HEK293 (cell line): ENCODE results near the gene TRPV5.

Source experiments
- CTCF ChIA-PET: fragments of 350-600 bp; formaldehyde crosslinking; extraction: SDS; loops from one replicate; lab custom pipeline; 2021; ENCODE audit warnings: antibody characterized with exemption; lab: Yijun Ruan, JAX
- POLR2A ChIA-PET: fragments of 300-600 bp; formaldehyde crosslinking; extraction: SDS; loops from one replicate; lab custom pipeline; 2020; ENCODE audit warnings: antibody characterized with exemption, inconsistent platforms; lab: Yijun Ruan, JAX
- H3K27ac ChIP-seq: fragments of 200-500 bp; sonication (Bioruptor generic); 2 replicates; pipeline ENCODE4 v1.5.1; 2014; ENCODE audit warnings: low read depth, low read length, control low read depth, inconsistent platforms; ENCODE audit errors: extremely low read depth
- H3K36me3 ChIP-seq, 2 experiments: fragments of 200-500 bp in 1 of 2; sonication (Bioruptor generic) in 1 of 2; 1 replicate in 1 of 2; 2 replicates in 1 of 2; pipeline ENCODE4 v1.5.1; 2014 to 2017; ENCODE audit warnings: inconsistent platforms in 2 of 2, low read length in 2 of 2; ENCODE audit not compliant: control insufficient read depth in 2 of 2, insufficient read depth in 1 of 2
- H3K4me1 ChIP-seq: fragments of 200-500 bp; sonication (Bioruptor generic); 2 replicates; pipeline ENCODE4 v1.5.1; 2014; ENCODE audit warnings: mild to moderate bottlenecking, low read length, inconsistent platforms; ENCODE audit not compliant: control insufficient read depth, insufficient read depth
- H3K4me3 ChIP-seq: 2 replicates; pipeline ENCODE4 v1.5.1; 2011; ENCODE audit warnings: low read depth, mild to moderate bottlenecking, control low read depth, low read length, moderate library complexity
- H3K9me3 ChIP-seq: fragments of 200-500 bp; sonication (Bioruptor generic); 2 replicates; pipeline ENCODE4 v1.5.1; 2014; ENCODE audit warnings: low read depth, low read length, inconsistent platforms; ENCODE audit not compliant: control insufficient read depth, insufficient read depth
- GLI4 ChIP-seq: fragments of 450-650 bp; formaldehyde crosslinking; IDR thresholded peaks from 2 replicates; pipeline ENCODE4 v1.5.1; 2016; ENCODE audit warnings: missing biosample characterization, missing genetic modification characterization
- HOXD13 ChIP-seq: sonication (generic); formaldehyde crosslinking; IDR thresholded peaks from 2 replicates; pipeline ENCODE4 v1.8.0; 2022; ENCODE audit warnings: missing genetic modification reagents, borderline replicate concordance
- REPIN1 ChIP-seq: fragments of 450-650 bp; formaldehyde crosslinking; IDR thresholded peaks from 2 replicates; pipeline ENCODE4 v1.5.1; 2017; ENCODE audit warnings: missing biosample characterization, missing genetic modification characterization, low read depth
- ZBTB1 ChIP-seq: fragments of 450-650 bp; formaldehyde crosslinking; IDR thresholded peaks from 2 replicates; pipeline ENCODE4 v1.5.1; 2016; ENCODE audit warnings: missing biosample characterization, missing genetic modification characterization
- ZEB2 ChIP-seq: fragments of 450-650 bp; formaldehyde crosslinking; IDR thresholded peaks from 2 replicates; pipeline ENCODE4 v1.5.1; 2016; ENCODE audit warnings: missing biosample characterization, missing genetic modification characterization
- ZNF132 ChIP-seq: fragments of 450-650 bp; formaldehyde crosslinking; IDR thresholded peaks from 2 replicates; pipeline ENCODE4 v1.5.1; 2017; ENCODE audit warnings: missing biosample characterization, missing genetic modification characterization, borderline replicate concordance
- ZNF335 ChIP-seq: fragments of 450-650 bp; formaldehyde crosslinking; conservative IDR thresholded peaks from 2 replicates; pipeline ENCODE4 v1.5.1; 2016; ENCODE audit warnings: missing biosample characterization, missing genetic modification characterization
- ZNF366 ChIP-seq: fragments of 450-650 bp; formaldehyde crosslinking; conservative IDR thresholded peaks from 2 replicates; pipeline ENCODE4 v1.5.1; 2016; ENCODE audit warnings: missing biosample characterization, missing genetic modification characterization
- ZNF391 ChIP-seq: fragments of 450-650 bp; formaldehyde crosslinking; IDR thresholded peaks from 2 replicates; pipeline ENCODE4 v1.5.1; 2016; ENCODE audit warnings: low read depth, missing biosample characterization, missing genetic modification characterization, borderline replicate concordance
- ZNF571 ChIP-seq: fragments of 450-650 bp; formaldehyde crosslinking; IDR thresholded peaks from 2 replicates; pipeline ENCODE4 v1.5.0; 2017; ENCODE audit warnings: missing biosample characterization, missing genetic modification characterization
- ZNF658 ChIP-seq: fragments of 450-650 bp; formaldehyde crosslinking; IDR thresholded peaks from 2 replicates; pipeline ENCODE4; 2016; ENCODE audit warnings: missing biosample characterization, missing genetic modification characterization
- ZNF701 ChIP-seq: fragments of 450-650 bp; formaldehyde crosslinking; IDR thresholded peaks from 2 replicates; pipeline ENCODE4 v1.5.1; 2016; ENCODE audit warnings: missing biosample characterization, missing genetic modification characterization
- TF ChIP-seq, protein P1 (sequence below): fragments of 450-650 bp; formaldehyde crosslinking; IDR thresholded peaks from 2 replicates; pipeline ENCODE4 v1.5.1; 2016; ENCODE audit warnings: missing biosample characterization, missing genetic modification characterization
- TF ChIP-seq, protein P2 (sequence below): fragments of 450-650 bp; formaldehyde crosslinking; IDR thresholded peaks from 2 replicates; pipeline ENCODE4 v1.5.1; 2017; ENCODE audit warnings: missing biosample characterization, missing genetic modification characterization
- TF ChIP-seq, protein P3 (sequence below): fragments of 450-650 bp; formaldehyde crosslinking; IDR thresholded peaks from 2 replicates; pipeline ENCODE4 v1.5.1; 2016; ENCODE audit warnings: missing biosample characterization, missing genetic modification characterization
- TF ChIP-seq, protein P4 (sequence below): fragments of 450-650 bp; formaldehyde crosslinking; conservative IDR thresholded peaks from 2 replicates; pipeline ENCODE4 v1.5.1; 2016; ENCODE audit warnings: low read depth, missing biosample characterization, missing genetic modification characterization
- TF ChIP-seq, protein P5 (sequence below): fragments of 450-650 bp; formaldehyde crosslinking; IDR thresholded peaks from 2 replicates; pipeline ENCODE4 v1.5.1; 2016; ENCODE audit warnings: missing biosample characterization, missing genetic modification characterization
- TF ChIP-seq, protein P6 (sequence below): fragments of 450-650 bp; formaldehyde crosslinking; IDR thresholded peaks from 2 replicates; pipeline ENCODE4 v1.5.1; 2016; ENCODE audit warnings: missing biosample characterization, missing genetic modification characterization

TRPV5 gene

DNA sequence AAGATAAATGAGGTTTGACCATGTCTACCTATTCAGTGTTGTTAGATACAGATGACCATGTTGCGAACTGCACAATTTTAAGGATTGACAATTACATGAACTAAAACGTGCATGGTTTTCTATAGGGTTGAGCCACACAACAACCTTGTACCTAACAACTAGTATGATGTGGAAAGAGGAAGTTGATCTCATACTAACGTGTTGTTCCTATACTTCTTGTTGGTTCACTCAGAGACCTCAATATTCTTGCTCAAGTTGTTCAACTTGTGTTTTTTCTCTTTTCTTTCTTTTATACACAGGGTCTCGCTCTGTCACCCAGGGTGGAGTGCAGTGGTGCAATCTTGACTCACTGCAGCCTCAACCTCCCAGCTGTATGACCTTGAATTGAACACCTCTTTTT lies 34.7 kb upstream of the TRPV5 start:
- POLR2A ChIA-PET, result no interaction called here
- Histone ChIP-seq H3K4me1 (no peaks in the 10 kb centered on the region), H3K4me3 (no peak overlapping the region), H3K27ac (no peak overlapping the region), H3K9me3 (no peaks in the 10 kb centered on the region), H3K36me3 (no peaks in the 10 kb centered on the region)
- CTCF ChIA-PET, result interaction anchor here (0.7 kb wide), 1 partner anchor 331 kb away, joined by 3 read pairs; no protein-coding TSS in a partner anchor
- TF ChIP-seq ZNF335 (tag by site-specific recombination) (no peak), ZNF132 (no peak), ZBTB1 (tag by site-specific recombination) (no peak), ZNF391 (tag by site-specific recombination) (no peak)
- TF ChIP-seq, protein P1, sequence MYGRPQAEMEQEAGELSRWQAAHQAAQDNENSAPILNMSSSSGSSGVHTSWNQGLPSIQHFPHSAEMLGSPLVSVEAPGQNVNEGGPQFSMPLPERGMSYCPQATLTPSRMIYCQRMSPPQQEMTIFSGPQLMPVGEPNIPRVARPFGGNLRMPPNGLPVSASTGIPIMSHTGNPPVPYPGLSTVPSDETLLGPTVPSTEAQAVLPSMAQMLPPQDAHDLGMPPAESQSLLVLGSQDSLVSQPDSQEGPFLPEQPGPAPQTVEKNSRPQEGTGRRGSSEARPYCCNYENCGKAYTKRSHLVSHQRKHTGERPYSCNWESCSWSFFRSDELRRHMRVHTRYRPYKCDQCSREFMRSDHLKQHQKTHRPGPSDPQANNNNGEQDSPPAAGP (tag by site-specific recombination), result no peak
- TF ChIP-seq, protein P2, sequence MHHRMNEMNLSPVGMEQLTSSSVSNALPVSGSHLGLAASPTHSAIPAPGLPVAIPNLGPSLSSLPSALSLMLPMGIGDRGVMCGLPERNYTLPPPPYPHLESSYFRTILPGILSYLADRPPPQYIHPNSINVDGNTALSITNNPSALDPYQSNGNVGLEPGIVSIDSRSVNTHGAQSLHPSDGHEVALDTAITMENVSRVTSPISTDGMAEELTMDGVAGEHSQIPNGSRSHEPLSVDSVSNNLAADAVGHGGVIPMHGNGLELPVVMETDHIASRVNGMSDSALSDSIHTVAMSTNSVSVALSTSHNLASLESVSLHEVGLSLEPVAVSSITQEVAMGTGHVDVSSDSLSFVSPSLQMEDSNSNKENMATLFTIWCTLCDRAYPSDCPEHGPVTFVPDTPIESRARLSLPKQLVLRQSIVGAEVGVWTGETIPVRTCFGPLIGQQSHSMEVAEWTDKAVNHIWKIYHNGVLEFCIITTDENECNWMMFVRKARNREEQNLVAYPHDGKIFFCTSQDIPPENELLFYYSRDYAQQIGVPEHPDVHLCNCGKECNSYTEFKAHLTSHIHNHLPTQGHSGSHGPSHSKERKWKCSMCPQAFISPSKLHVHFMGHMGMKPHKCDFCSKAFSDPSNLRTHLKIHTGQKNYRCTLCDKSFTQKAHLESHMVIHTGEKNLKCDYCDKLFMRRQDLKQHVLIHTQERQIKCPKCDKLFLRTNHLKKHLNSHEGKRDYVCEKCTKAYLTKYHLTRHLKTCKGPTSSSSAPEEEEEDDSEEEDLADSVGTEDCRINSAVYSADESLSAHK (tag by site-specific recombination), result no peak

DNA sequence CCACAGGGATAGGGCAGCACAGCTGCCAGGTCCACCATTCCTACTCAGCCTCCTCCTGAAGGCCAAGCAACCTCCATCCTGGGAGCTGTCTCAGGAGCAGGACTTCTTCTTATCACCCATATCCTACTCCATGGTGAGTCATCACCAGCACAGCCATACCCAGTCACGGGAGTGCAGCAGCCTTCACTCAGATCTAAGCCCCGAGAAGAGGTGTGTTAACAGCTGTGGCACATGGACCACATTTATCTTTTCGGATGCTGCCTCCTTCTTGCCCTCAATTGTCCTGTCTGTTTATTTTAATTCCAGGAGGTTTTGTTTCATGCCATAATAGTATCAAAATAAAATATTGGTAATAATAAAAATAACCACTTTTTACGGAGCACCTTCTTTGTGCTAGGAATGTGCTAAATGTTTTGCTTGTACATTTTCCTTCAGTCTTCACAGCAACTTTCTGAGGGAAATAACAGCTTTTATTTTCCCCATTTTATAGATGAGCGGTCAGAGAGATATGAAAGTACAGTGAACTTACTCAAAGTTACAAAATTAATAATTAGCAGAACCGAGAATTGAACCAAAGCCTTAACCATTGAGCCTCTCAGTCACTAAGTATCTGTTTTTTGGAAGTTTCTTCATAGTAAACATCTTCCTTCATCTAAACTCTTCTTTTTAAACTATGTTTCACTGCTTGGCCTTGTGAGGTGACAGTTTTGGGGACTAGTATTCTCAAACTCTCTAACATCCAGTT lies 31.1 kb upstream of the TRPV5 start:
- Histone ChIP-seq H3K27ac (no peak overlapping the region), H3K36me3 (no peaks in the 10 kb centered on the region), H3K9me3 (no peaks in the 10 kb centered on the region), H3K4me1 (no peaks in the 10 kb centered on the region), H3K4me3 (no peak overlapping the region)
- no peak for TF ChIP-seq ZNF366 (tag by site-specific recombination)
- no peak for TF ChIP-seq HOXD13 (CRISPR knock-in tag)
- TF ChIP-seq REPIN1 (tag by site-specific recombination), result no peak
- TF ChIP-seq, protein P3, sequence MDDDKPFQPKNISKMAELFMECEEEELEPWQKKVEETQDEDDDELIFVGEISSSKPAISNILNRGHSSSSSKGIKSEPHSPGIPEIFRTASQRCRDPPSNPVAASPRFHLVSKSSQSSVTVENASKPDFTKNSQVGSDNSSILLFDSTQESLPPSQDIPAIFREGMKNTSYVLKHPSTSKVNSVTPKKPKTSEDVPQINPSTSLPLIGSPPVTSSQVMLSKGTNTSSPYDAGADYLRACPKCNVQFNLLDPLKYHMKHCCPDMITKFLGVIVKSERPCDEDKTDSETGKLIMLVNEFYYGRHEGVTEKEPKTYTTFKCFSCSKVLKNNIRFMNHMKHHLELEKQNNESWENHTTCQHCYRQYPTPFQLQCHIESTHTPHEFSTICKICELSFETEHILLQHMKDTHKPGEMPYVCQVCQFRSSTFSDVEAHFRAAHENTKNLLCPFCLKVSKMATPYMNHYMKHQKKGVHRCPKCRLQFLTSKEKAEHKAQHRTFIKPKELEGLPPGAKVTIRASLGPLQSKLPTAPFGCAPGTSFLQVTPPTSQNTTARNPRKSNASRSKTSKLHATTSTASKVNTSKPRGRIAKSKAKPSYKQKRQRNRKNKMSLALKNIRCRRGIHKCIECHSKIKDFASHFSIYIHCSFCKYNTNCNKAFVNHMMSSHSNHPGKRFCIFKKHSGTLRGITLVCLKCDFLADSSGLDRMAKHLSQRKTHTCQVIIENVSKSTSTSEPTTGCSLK, result no peak
- no peak for TF ChIP-seq ZNF391 (tag by site-specific recombination)
- TF ChIP-seq, protein P4, sequence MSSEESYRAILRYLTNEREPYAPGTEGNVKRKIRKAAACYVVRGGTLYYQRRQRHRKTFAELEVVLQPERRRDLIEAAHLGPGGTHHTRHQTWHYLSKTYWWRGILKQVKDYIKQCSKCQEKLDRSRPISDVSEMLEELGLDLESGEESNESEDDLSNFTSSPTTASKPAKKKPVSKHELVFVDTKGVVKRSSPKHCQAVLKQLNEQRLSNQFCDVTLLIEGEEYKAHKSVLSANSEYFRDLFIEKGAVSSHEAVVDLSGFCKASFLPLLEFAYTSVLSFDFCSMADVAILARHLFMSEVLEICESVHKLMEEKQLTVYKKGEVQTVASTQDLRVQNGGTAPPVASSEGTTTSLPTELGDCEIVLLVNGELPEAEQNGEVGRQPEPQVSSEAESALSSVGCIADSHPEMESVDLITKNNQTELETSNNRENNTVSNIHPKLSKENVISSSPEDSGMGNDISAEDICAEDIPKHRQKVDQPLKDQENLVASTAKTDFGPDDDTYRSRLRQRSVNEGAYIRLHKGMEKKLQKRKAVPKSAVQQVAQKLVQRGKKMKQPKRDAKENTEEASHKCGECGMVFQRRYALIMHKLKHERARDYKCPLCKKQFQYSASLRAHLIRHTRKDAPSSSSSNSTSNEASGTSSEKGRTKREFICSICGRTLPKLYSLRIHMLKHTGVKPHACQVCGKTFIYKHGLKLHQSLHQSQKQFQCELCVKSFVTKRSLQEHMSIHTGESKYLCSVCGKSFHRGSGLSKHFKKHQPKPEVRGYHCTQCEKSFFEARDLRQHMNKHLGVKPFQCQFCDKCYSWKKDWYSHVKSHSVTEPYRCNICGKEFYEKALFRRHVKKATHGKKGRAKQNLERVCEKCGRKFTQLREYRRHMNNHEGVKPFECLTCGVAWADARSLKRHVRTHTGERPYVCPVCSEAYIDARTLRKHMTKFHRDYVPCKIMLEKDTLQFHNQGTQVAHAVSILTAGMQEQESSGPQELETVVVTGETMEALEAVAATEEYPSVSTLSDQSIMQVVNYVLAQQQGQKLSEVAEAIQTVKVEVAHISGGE (tag by site-specific recombination), result no peak
- no peak for TF ChIP-seq ZEB2
- TF ChIP-seq ZNF571 (tag by site-specific recombination), result no peak
- TF ChIP-seq GLI4 (tag by site-specific recombination), result no peak
- TF ChIP-seq, protein P5, sequence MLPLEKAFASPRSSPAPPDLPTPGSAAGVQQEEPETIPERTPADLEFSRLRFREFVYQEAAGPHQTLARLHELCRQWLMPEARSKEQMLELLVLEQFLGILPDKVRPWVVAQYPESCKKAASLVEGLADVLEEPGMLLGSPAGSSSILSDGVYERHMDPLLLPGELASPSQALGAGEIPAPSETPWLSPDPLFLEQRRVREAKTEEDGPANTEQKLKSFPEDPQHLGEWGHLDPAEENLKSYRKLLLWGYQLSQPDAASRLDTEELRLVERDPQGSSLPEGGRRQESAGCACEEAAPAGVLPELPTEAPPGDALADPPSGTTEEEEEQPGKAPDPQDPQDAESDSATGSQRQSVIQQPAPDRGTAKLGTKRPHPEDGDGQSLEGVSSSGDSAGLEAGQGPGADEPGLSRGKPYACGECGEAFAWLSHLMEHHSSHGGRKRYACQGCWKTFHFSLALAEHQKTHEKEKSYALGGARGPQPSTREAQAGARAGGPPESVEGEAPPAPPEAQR, result no peak
- TF ChIP-seq ZNF658, result no peak
- no peak for TF ChIP-seq ZNF701 (tag by site-specific recombination)
- TF ChIP-seq, protein P6, sequence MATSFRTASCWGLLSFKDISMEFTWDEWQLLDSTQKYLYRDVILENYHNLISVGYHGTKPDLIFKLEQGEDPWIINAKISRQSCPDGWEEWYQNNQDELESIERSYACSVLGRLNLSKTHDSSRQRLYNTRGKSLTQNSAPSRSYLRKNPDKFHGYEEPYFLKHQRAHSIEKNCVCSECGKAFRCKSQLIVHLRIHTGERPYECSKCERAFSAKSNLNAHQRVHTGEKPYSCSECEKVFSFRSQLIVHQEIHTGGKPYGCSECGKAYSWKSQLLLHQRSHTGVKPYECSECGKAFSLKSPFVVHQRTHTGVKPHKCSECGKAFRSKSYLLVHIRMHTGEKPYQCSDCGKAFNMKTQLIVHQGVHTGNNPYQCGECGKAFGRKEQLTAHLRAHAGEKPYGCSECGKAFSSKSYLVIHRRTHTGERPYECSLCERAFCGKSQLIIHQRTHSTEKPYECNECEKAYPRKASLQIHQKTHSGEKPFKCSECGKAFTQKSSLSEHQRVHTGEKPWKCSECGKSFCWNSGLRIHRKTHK (tag by site-specific recombination), result no peak
- POLR2A ChIA-PET, result no interaction called here
- CTCF ChIA-PET, result interaction anchor here (1.0 to 2.7 kb wide), 4 partner anchors 39 to 251 kb away, joined by 4 to 9 read pairs (median 8); no protein-coding TSS in a partner anchor
